ENCODE measurements around the gene MGAT4B. TPM values are rescaled to one million over a fixed set of nuclear protein-coding genes. Genes with fewer than 3 reads are reported as not detected.
A peak's percentile ranks its signal among the peaks of the same experiment; 100 is the strongest.

MGAT4B gene
- total and polyA plus RNA-seq, 2 of the 4 experiments (the other 2 are of a cell fraction), result 73.7 to 155 TPM

- Histone ChIP-seq H2BK120ac (ENCODE audit: low read depth, low read length) (no peak overlapping the region), H3K23ac (ENCODE audit: low read depth, low read length) (no peak overlapping the region), H4K91ac (ENCODE audit: insufficient read depth, low read depth, low read length) (no peak overlapping the region), H3K9me3 (ENCODE audit: control insufficient read depth, insufficient read depth, low read length) (no peaks in the 10 kb centered on the region), H2BK5ac (ENCODE audit: low read depth, low read length, poor library complexity, severe bottlenecking) (no peak overlapping the region), H2BK15ac (ENCODE audit: low read depth, low read length) (no peak overlapping the region), H3K56ac (ENCODE audit: extremely low read depth, insufficient read depth, low read length) (no peak overlapping the region), H3K27ac (ENCODE audit: insufficient read depth, low read length) (no peak overlapping the region), H4K5ac (ENCODE audit: low read depth, low read length) (no peak overlapping the region), H3K79me1 (ENCODE audit: low read depth in 1 of 2, low read length in 2 of 2) (peaks cover 9 to 28% of the 10 kb centered on the region in 2 experiments; a peak in 3 of 4 replicates), H3K18ac (ENCODE audit: low read depth, low read length) (no peak overlapping the region), H2AK5ac (ENCODE audit: low read depth, low read length) (no peak overlapping the region), H4K8ac (ENCODE audit: low read depth in 2 of 2, low read length in 2 of 2) (no peak overlapping the region), H4K20me1 (ENCODE audit: insufficient read depth, low read length) (peaks cover 56% of the 10 kb centered on the region), H3K4ac (ENCODE audit: low read depth, low read length) (no peak overlapping the region), H3K4me2 (ENCODE audit: low read depth, low read length) (no peak overlapping the region), H3K14ac (replicated peaks; ENCODE audit: low read depth, low read length) (no peak overlapping the region), H2AFZ (replicated peaks; ENCODE audit: low read length, poor library complexity) (peak overlapping the region; percentile 67), H3K36me3 (ENCODE audit: control insufficient read depth, insufficient read depth, low read length) (peaks cover 61% of the 10 kb centered on the region), H3K4me1 (ENCODE audit: control insufficient read depth, insufficient read depth, low read length) (no peaks in the 10 kb centered on the region), H3K9ac (ENCODE audit: low read depth, low read length) (no peak overlapping the region), H2AK9ac (replicated peaks; ENCODE audit: low read depth, low read length, poor library complexity) (peak overlapping the region; percentile 33), H3K27me3 (ENCODE audit: control insufficient read depth, insufficient read depth, low read length) (no peaks in the 10 kb centered on the region), H3K4me3 (ENCODE audit: insufficient read depth, low read depth, low read length) (no peak overlapping the region), H2BK20ac (ENCODE audit: low read depth, low read length) (no peak overlapping the region), H3K9me1 (ENCODE audit: insufficient read depth, low read length) (no peaks in the 10 kb centered on the region; the same call in none of the 2 replicates)
- ATAC-seq (ENCODE audit: low read depth) (no peak), DNase-seq (no peak)
- no TSS peak for BruUV-seq (replicated peaks)
- ChIA-PET CTCF (no interaction called here), POLR2A (ENCODE audit: unreplicated experiment) (no interaction called here)
- in situ Hi-C loops (cut with MboI; ENCODE audit: low sequenced_read_pairs), result no loop called here
- no peak for TF ChIP-seq ELK1 (IDR thresholded peaks at IDR 0.05; ENCODE audit: borderline replicate concordance, low read depth, low read length)
- TF ChIP-seq CHD1 (IDR thresholded peaks at IDR 0.05; ENCODE audit: low read depth, low read length), result no peak
- no peak for TF ChIP-seq NFE2L2 (IDR thresholded peaks at IDR 0.05; ENCODE audit: low read depth, low read length)
- no peak for TF ChIP-seq MXI1 (IDR thresholded peaks at IDR 0.05; ENCODE audit: borderline replicate concordance, low read depth, low read length)
- TF ChIP-seq RCOR1 (IDR thresholded peaks at IDR 0.05; ENCODE audit: insufficient replicate concordance, low read length), result no peak
- TF ChIP-seq POLR2A (IDR thresholded peaks at IDR 0.05; ENCODE audit: low read depth, low read length), result no peak
- TF ChIP-seq FOS (IDR thresholded peaks at IDR 0.05; ENCODE audit: low read depth, low read length), result no peak
- TF ChIP-seq BHLHE40 (IDR thresholded peaks at IDR 0.05; ENCODE audit: low read depth, low read length), result no peak
- no peak for TF ChIP-seq CEBPB (IDR thresholded peaks at IDR 0.05; ENCODE audit: low read depth, low read length)
- TF ChIP-seq SMC3 (IDR thresholded peaks at IDR 0.05; ENCODE audit: low read depth, low read length), result no peak
- TF ChIP-seq, protein P1, sequence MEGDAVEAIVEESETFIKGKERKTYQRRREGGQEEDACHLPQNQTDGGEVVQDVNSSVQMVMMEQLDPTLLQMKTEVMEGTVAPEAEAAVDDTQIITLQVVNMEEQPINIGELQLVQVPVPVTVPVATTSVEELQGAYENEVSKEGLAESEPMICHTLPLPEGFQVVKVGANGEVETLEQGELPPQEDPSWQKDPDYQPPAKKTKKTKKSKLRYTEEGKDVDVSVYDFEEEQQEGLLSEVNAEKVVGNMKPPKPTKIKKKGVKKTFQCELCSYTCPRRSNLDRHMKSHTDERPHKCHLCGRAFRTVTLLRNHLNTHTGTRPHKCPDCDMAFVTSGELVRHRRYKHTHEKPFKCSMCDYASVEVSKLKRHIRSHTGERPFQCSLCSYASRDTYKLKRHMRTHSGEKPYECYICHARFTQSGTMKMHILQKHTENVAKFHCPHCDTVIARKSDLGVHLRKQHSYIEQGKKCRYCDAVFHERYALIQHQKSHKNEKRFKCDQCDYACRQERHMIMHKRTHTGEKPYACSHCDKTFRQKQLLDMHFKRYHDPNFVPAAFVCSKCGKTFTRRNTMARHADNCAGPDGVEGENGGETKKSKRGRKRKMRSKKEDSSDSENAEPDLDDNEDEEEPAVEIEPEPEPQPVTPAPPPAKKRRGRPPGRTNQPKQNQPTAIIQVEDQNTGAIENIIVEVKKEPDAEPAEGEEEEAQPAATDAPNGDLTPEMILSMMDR (conservative IDR thresholded peaks at IDR 0.05; ENCODE audit: low read depth, low read length), result no peak
- intact Hi-C loops (cut with micrococcal nuclease), result no loop called here
- dilution Hi-C loops (cut with HindIII; ENCODE audit: low sequenced_read_pairs, unreplicated experiment), result no loop called here
- 88% methylated on average over 9 of the region's 15 CpGs; no CpG with 5 or more reads in 1 of the 2 experiments for WGBS, 2 experiments (ENCODE audit: extremely low coverage in 2 of 2, insufficient read length in 1 of 2)
Observed at GRCh38 chr5:179837076-179838011, 30.7 kb upstream of the MGAT4B start.

All from IMR-90 (cell line).